Muscle of arm (tissue), 12 donors: ENCODE data around the gene APC2. TPM values are rescaled to one million over a fixed set of nuclear protein-coding genes. Genes with fewer than 3 reads are reported as not detected.

Source experiments
- polyA plus RNA-seq, 12 donors: library from polyadenylated mRNA; unstranded; fragments of 120-200 nt; gene quantifications; one replicate each; pipeline ENCODE4 v1.2.1, GENCODE V29; 2013; ENCODE audit not compliant: insufficient read length in 12 of 12

APC2 gene
- polyA plus RNA-seq, 12 donors, result 0.45 to 6.1 (median 0.74) TPM; not detected in 1

Other genes starting within 250 kb of the APC2 start
- 10 to 100 TPM in 11 of 12 donors, not detected in 1; 35.8 to 56.1 (median 44.3) TPM for gene STK11, start 244.3 kb upstream of the APC2 start, polyA plus RNA-seq
- gene CBARP, start 212.1 kb upstream of the APC2 start, polyA plus RNA-seq, result 1 to 10 TPM in 7 of 12 donors, under 1 TPM in 3, not detected in 2; 0.65 to 2.2 (median 1.1) TPM
- gene ATP5F1D, start 208.4 kb upstream of the APC2 start, polyA plus RNA-seq, result 100 to 1,000 TPM in 10 of 12 donors, 10 to 100 TPM in 1, not detected in 1; 94.6 to 231 (median 136) TPM
- 100 to 1,000 TPM in 1 of 12 donors, 10 to 100 TPM in 11; 22.4 to 149 (median 30.9) TPM for gene MIDN, start 201.5 kb upstream of the APC2 start, polyA plus RNA-seq
- 100 to 1,000 TPM; 391 to 559 (median 467) TPM for gene CIRBP, start 180.8 kb upstream of the APC2 start, polyA plus RNA-seq
- gene FAM174C, start 174.6 kb upstream of the APC2 start, polyA plus RNA-seq, result 10 to 100 TPM in 9 of 12 donors, 1 to 10 TPM in 1, not detected in 2; 9.4 to 17.0 (median 12.6) TPM
- 10 to 100 TPM in 1 of 12 donors, 1 to 10 TPM in 6, under 1 TPM in 4, not detected in 1; 0.33 to 12.8 (median 1.5) TPM for gene EFNA2, start 164.2 kb upstream of the APC2 start, polyA plus RNA-seq
- 10 to 100 TPM in 11 of 12 donors, not detected in 1; 44.5 to 91.2 (median 61.1) TPM for gene NDUFS7, start 66.2 kb upstream of the APC2 start, polyA plus RNA-seq
- gene GAMT, start 48.6 kb upstream of the APC2 start, polyA plus RNA-seq, result 100 to 1,000 TPM in 10 of 12 donors, 10 to 100 TPM in 1, not detected in 1; 83.4 to 279 (median 178) TPM
- 100 to 1,000 TPM in 1 of 12 donors, 10 to 100 TPM in 10, not detected in 1; 53.6 to 125 (median 62.2) TPM for gene DAZAP1, start 42.5 kb upstream of the APC2 start, polyA plus RNA-seq
- 1,000 to 10,000 TPM in 4 of 12 donors, 100 to 1,000 TPM in 7, not detected in 1; 661 to 1,382 (median 915) TPM for gene RPS15, start 11.7 kb upstream of the APC2 start, polyA plus RNA-seq
- gene C19orf25, start 29.1 kb downstream of the APC2 start, polyA plus RNA-seq, result 10 to 100 TPM in 11 of 12 donors, not detected in 1; 13.1 to 23.4 (median 14.4) TPM
- 1 to 10 TPM in 3 of 12 donors, under 1 TPM in 7, not detected in 2; 0.52 to 3.3 (median 0.79) TPM for gene PCSK4, start 40.2 kb downstream of the APC2 start, polyA plus RNA-seq
- 10 to 100 TPM in 1 of 12 donors, 1 to 10 TPM in 10, not detected in 1; 1.2 to 16.1 (median 1.7) TPM for gene REEP6, start 41.1 kb downstream of the APC2 start, polyA plus RNA-seq
- gene ADAMTSL5, start 62.9 kb downstream of the APC2 start, polyA plus RNA-seq, result 10 to 100 TPM in 11 of 12 donors, not detected in 1; 10.4 to 20.2 (median 14.7) TPM
- under 1 TPM in 7 of 12 donors, not detected in 5; 0.17 to 0.78 (median 0.24) TPM for gene PLK5, start 74.0 kb downstream of the APC2 start, polyA plus RNA-seq
- gene MEX3D, start 118.2 kb downstream of the APC2 start, polyA plus RNA-seq, result 10 to 100 TPM in 11 of 12 donors, not detected in 1; 17.1 to 35.0 (median 21.8) TPM
- gene MBD3, start 142.7 kb downstream of the APC2 start, polyA plus RNA-seq, result 10 to 100 TPM in 11 of 12 donors, not detected in 1; 40.7 to 68.7 (median 44.7) TPM
- gene UQCR11, start 155.3 kb downstream of the APC2 start, polyA plus RNA-seq, result 100 to 1,000 TPM in 6 of 12 donors, 10 to 100 TPM in 5, not detected in 1; 49.0 to 127 (median 106) TPM
- 100 to 1,000 TPM in 10 of 12 donors, 10 to 100 TPM in 1, not detected in 1; 96.3 to 195 (median 120) TPM for gene TCF3, start 202.5 kb downstream of the APC2 start, polyA plus RNA-seq